ENCODE data around the gene ELMO1. TPM values are rescaled to one million over a fixed set of nuclear protein-coding genes. Genes with fewer than 3 reads are reported as not detected.

The ELMO1 gene
- polyA plus RNA-seq, 1 donor (not counting 4 experiments of a cell fraction or from before 2014, with no cell fraction given): not detected

DNA sequence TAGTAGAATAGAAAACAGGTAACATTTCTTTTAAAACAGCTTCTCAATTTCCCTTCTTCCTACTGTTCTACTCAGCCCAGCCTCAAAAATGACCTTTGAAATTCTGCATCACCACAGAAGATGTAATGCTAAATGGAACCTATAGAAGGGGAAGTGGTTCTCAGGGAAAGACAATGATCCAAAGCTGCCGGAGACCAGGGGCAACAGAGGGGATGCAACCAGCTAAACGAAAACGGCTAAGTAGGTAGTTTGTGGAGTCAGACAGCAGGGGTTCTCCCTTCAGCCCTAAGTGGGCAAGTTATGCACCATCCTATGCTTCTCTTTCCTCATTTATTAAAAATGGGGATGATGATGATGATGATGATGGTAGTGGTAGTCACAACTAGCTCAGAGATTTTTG lies 214.3 kb downstream of the ELMO1 start:
- H3K36me3 ChIP-seq (ENCODE audit: control insufficient read depth in 2 of 2, extremely low read depth in 1 of 2, insufficient read depth in 2 of 2, low read length in 2 of 2): no peaks in the 10 kb centered on the region
- H4K20me1 ChIP-seq (ENCODE audit: control insufficient read depth, extremely low read depth, insufficient read depth, low read length): no peaks in the 10 kb centered on the region
- dilution Hi-C loops (cut with MboI; ENCODE audit: extremely low pct_ligation_motif_present, low sequenced_read_pairs): no loop called here
- H3K4me1 ChIP-seq (ENCODE audit: control insufficient read depth, extremely low read depth, insufficient read depth, low read length): no peaks in the 10 kb centered on the region
- no peak overlapping the region for H3K4me3 ChIP-seq (ENCODE audit: control insufficient read depth in 2 of 3, extremely low read depth in 1 of 3, insufficient read depth in 2 of 3, low read depth in 1 of 3, low read length in 3 of 3)
- H3K79me2 ChIP-seq (ENCODE audit: control insufficient read depth, insufficient read depth, low read length): no peaks in the 10 kb centered on the region
- no peak overlapping the region for H3K4me2 ChIP-seq (ENCODE audit: control insufficient read depth, extremely low read depth, insufficient read depth, low read depth, low read length)
- H3K27me3 ChIP-seq (ENCODE audit: control insufficient read depth, extremely low read depth, insufficient read depth, low read length): no peaks in the 10 kb centered on the region
- no peak overlapping the region for H3K9ac ChIP-seq (ENCODE audit: control insufficient read depth, extremely low read depth, insufficient read depth, low read length)
- no peaks in the 10 kb centered on the region for H3K9me1 ChIP-seq (ENCODE audit: control insufficient read depth, extremely low read depth, insufficient read depth, low read length)
- no peak overlapping the region for H2AFZ ChIP-seq (ENCODE audit: control insufficient read depth, low read length)
- no peaks in the 10 kb centered on the region for H3K9me3 ChIP-seq (ENCODE audit: control insufficient read depth, low read depth, low read length)
- no peak overlapping the region for H3K27ac ChIP-seq (ENCODE audit: control insufficient read depth, insufficient read depth, low read length)
- DNase-seq (ENCODE audit: low read depth, low spot score) (no peak), FAIRE-seq (no peak)
- TF ChIP-seq EZH2 (IDR thresholded peaks at IDR 0.05; ENCODE audit: low read length): no peak
- no peak for TF ChIP-seq CTCF (optimal IDR thresholded peaks at IDR 0.05 in 1 of 3, IDR thresholded peaks at IDR 0.05 in 1 of 3, conservative IDR thresholded peaks at IDR 0.05 in 1 of 3; ENCODE audit: extremely low read depth in 1 of 3, insufficient read depth in 2 of 3, low read length in 3 of 3)

- Histone ChIP-seq H2AFZ (ENCODE audit: control insufficient read depth, low read length) (no peak overlapping the region), H3K79me2 (ENCODE audit: control insufficient read depth, insufficient read depth, low read length) (no peaks in the 10 kb centered on the region), H3K4me2 (ENCODE audit: control insufficient read depth, extremely low read depth, insufficient read depth, low read depth, low read length) (no peak overlapping the region), H3K27ac (ENCODE audit: control insufficient read depth, insufficient read depth, low read length) (no peak overlapping the region), H3K9me3 (ENCODE audit: control insufficient read depth, low read depth, low read length) (no peaks in the 10 kb centered on the region), H3K4me1 (ENCODE audit: control insufficient read depth, extremely low read depth, insufficient read depth, low read length) (no peaks in the 10 kb centered on the region), H3K27me3 (ENCODE audit: control insufficient read depth, extremely low read depth, insufficient read depth, low read length) (no peaks in the 10 kb centered on the region), H3K9ac (ENCODE audit: control insufficient read depth, extremely low read depth, insufficient read depth, low read length) (no peak overlapping the region), H3K9me1 (ENCODE audit: control insufficient read depth, extremely low read depth, insufficient read depth, low read length) (no peaks in the 10 kb centered on the region), H3K36me3 (ENCODE audit: control insufficient read depth in 2 of 2, extremely low read depth in 1 of 2, insufficient read depth in 2 of 2, low read length in 2 of 2) (no peaks in the 10 kb centered on the region), H4K20me1 (ENCODE audit: control insufficient read depth, extremely low read depth, insufficient read depth, low read length) (no peaks in the 10 kb centered on the region), H3K4me3 (ENCODE audit: control insufficient read depth in 2 of 3, extremely low read depth in 1 of 3, insufficient read depth in 2 of 3, low read depth in 1 of 3, low read length in 3 of 3) (no peak overlapping the region)
- no peak for DNase-seq (ENCODE audit: low read depth, low spot score)
- TF ChIP-seq CTCF (optimal IDR thresholded peaks at IDR 0.05 in 1 of 3, IDR thresholded peaks at IDR 0.05 in 1 of 3, conservative IDR thresholded peaks at IDR 0.05 in 1 of 3; ENCODE audit: extremely low read depth in 1 of 3, insufficient read depth in 2 of 3, low read length in 3 of 3) (no peak), EZH2 (IDR thresholded peaks at IDR 0.05; ENCODE audit: low read length) (no peak)
- dilution Hi-C loops (cut with MboI; ENCODE audit: extremely low pct_ligation_motif_present, low sequenced_read_pairs): no loop called here
- no peak for FAIRE-seq
These were observed 217.1 kb downstream of the ELMO1 start for GRCh38 chr7:37231613-37232012.

Measured in keratinocyte (primary cell).